SK-N-SH treated with all-trans-retinoic acid at 6 μM for 48 hours (cell line): ENCODE measurements around the gene DAD1.

ENCODE experiments used
- ATAC-seq: fragments of 200-7000 bp; cut with Tn5 transposase; 3 replicates; pipeline ENCODE4 v1.9.1; 2020; ENCODE audit warnings: mild to moderate bottlenecking, moderate library complexity
- ARNTL ChIP-seq: fragments of 450-650 bp; formaldehyde crosslinking; IDR thresholded peaks from 2 replicates; pipeline ENCODE4 v1.5.0; 2020; ENCODE audit warnings: low read depth, mild to moderate bottlenecking, moderate library complexity, borderline replicate concordance
- BACH2 ChIP-seq: fragments of 250-450 bp; sonication (Bioruptor Pico); IDR thresholded peaks from 2 replicates; pipeline ENCODE4 v1.9.0; 2021; ENCODE audit warnings: mild to moderate bottlenecking, borderline replicate concordance
- ESRRG ChIP-seq: fragments of 250-450 bp; sonication (Bioruptor Pico); IDR thresholded peaks from 2 replicates; pipeline ENCODE4 v1.6.1; 2021; ENCODE audit warnings: mild to moderate bottlenecking
- GLIS3 ChIP-seq: fragments of 250-450 bp; sonication (Bioruptor Pico); IDR thresholded peaks from 2 replicates; pipeline ENCODE4 v1.5.0; 2020; ENCODE audit warnings: mild to moderate bottlenecking, moderate library complexity
- ISL1 ChIP-seq: fragments of 250-450 bp; sonication (Bioruptor Pico); IDR thresholded peaks from 2 replicates; pipeline ENCODE4 v2.1.2; 2022; ENCODE audit warnings: mild to moderate bottlenecking, moderate library complexity
- OSR1 ChIP-seq: fragments of 250-450 bp; sonication (Bioruptor Pico); IDR thresholded peaks from 2 replicates; pipeline ENCODE4 v1.8.0; 2022; ENCODE audit warnings: moderate library complexity, mild to moderate bottlenecking, inconsistent platforms
- PATZ1 ChIP-seq: fragments of 250-450 bp; sonication (Bioruptor Pico); IDR thresholded peaks from 2 replicates; pipeline ENCODE4 v1.8.0; 2020; ENCODE audit warnings: mild to moderate bottlenecking, moderate library complexity, borderline replicate concordance
- RARB ChIP-seq: fragments of 250-450 bp; sonication (Bioruptor Pico); IDR thresholded peaks from 2 replicates; pipeline ENCODE4 v1.8.0; 2021; ENCODE audit warnings: mild to moderate bottlenecking, moderate library complexity
- TOX ChIP-seq: fragments of 250-450 bp; sonication (Bioruptor Pico); IDR thresholded peaks from 2 replicates; pipeline ENCODE4 v1.8.0; 2021; ENCODE audit warnings: mild to moderate bottlenecking, moderate library complexity, borderline replicate concordance
- TSHZ2 ChIP-seq: fragments of 250-450 bp; sonication (Bioruptor Pico); IDR thresholded peaks from 2 replicates; pipeline ENCODE4 v1.5.0; 2020; ENCODE audit warnings: mild to moderate bottlenecking, moderate library complexity
- ZC3H10 ChIP-seq: fragments of 250-450 bp; sonication (Bioruptor Pico); IDR thresholded peaks from 2 replicates; pipeline ENCODE4 v1.5.1; 2021; ENCODE audit warnings: mild to moderate bottlenecking, moderate library complexity
- ZFP3 ChIP-seq: fragments of 250-450 bp; sonication (Bioruptor Pico); IDR thresholded peaks from 2 replicates; pipeline ENCODE4 v1.5.0; 2020; ENCODE audit warnings: mild to moderate bottlenecking, moderate library complexity
- ZNF70 ChIP-seq: fragments of 450-650 bp; formaldehyde crosslinking; IDR thresholded peaks from 2 replicates; pipeline ENCODE4 v1.5.0; 2020; ENCODE audit warnings: mild to moderate bottlenecking, moderate library complexity
- ZNF8 ChIP-seq: fragments of 450-650 bp; formaldehyde crosslinking; IDR thresholded peaks from 2 replicates; pipeline ENCODE4 v1.5.0; 2020; ENCODE audit warnings: mild to moderate bottlenecking, moderate library complexity
- TF ChIP-seq, protein P1 (sequence below): fragments of 250-450 bp; sonication (Bioruptor Pico); IDR thresholded peaks from 2 replicates; pipeline ENCODE4 v1.5.1; 2021; ENCODE audit warnings: mild to moderate bottlenecking, moderate library complexity
- TF ChIP-seq, protein P2 (sequence below): fragments of 250-450 bp; sonication (Bioruptor Pico); IDR thresholded peaks from 2 replicates; pipeline ENCODE4 v1.8.0; 2021; ENCODE audit warnings: low read depth, mild to moderate bottlenecking, moderate library complexity, borderline replicate concordance

DAD1 gene

DNA sequence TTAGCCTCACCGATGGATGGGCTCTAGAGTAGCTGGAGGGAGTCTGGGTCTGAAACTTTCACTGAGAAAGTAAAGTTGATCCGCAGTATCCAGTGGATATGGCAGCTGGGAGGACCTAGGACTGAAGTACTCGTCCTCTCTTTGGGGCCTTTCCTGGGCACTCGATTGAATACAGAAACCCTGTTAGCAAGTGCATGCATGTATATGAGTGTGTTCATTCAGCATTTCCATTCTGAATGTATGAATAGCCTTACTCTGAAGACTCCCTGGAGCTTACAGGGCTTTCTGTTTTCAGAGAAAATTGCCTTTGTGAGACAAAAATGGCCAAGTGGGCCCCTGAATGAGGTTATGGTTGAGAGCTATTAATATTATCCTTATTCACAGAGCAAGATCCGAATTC is 62.8 kb downstream of the DAD1 start:
- TF ChIP-seq ARNTL (CRISPR knock-in tag): no peak
- TF ChIP-seq BACH2 (CRISPR knock-in tag): no peak
- ATAC-seq: no peak

DNA sequence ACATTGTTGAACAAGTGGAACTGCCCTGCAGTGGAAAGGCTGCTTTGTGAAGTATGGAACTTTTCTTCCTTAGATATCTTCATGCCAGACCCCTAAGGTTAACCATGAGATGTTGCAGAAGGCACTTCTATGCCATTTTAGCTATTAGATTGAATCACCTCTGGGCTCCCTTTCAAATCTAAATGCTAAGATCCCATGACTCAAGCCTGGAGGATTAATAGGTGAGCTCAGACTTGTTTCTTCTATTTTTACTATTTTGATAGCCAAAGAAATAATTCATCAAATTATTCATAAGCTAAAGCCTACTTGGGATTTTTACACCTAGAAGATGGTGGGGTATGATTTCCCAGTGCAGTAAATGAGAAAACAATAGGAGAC is 64.3 kb downstream of the DAD1 start:
- no peak for ATAC-seq
- TF ChIP-seq ARNTL (CRISPR knock-in tag): no peak
- no peak for TF ChIP-seq PATZ1
- TF ChIP-seq ZFP3 (CRISPR knock-in tag): no peak
- TF ChIP-seq TOX (CRISPR knock-in tag): no peak
- no peak for TF ChIP-seq RARB (CRISPR knock-in tag)
- TF ChIP-seq OSR1 (CRISPR knock-in tag): no peak
- TF ChIP-seq, protein P1, sequence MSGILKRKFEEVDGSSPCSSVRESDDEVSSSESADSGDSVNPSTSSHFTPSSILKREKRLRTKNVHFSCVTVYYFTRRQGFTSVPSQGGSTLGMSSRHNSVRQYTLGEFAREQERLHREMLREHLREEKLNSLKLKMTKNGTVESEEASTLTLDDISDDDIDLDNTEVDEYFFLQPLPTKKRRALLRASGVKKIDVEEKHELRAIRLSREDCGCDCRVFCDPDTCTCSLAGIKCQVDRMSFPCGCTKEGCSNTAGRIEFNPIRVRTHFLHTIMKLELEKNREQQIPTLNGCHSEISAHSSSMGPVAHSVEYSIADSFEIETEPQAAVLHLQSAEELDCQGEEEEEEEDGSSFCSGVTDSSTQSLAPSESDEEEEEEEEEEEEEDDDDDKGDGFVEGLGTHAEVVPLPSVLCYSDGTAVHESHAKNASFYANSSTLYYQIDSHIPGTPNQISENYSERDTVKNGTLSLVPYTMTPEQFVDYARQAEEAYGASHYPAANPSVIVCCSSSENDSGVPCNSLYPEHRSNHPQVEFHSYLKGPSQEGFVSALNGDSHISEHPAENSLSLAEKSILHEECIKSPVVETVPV (CRISPR knock-in tag): no peak

- no peak for ATAC-seq
- TF ChIP-seq OSR1 (CRISPR knock-in tag) (no peak), TOX (CRISPR knock-in tag) (no peak), ISL1 (CRISPR knock-in tag) (no peak), ZNF8 (CRISPR knock-in tag) (no peak), ZNF70 (CRISPR knock-in tag) (no peak), ARNTL (CRISPR knock-in tag) (no peak), TSHZ2 (CRISPR knock-in tag) (no peak), GLIS3 (CRISPR knock-in tag) (no peak), ESRRG (CRISPR knock-in tag) (no peak), ZC3H10 (CRISPR knock-in tag) (no peak), RARB (CRISPR knock-in tag) (no peak), BACH2 (CRISPR knock-in tag) (no peak), PATZ1 (no peak)
- TF ChIP-seq, protein P1 (CRISPR knock-in tag): no peak
- TF ChIP-seq, protein P2, sequence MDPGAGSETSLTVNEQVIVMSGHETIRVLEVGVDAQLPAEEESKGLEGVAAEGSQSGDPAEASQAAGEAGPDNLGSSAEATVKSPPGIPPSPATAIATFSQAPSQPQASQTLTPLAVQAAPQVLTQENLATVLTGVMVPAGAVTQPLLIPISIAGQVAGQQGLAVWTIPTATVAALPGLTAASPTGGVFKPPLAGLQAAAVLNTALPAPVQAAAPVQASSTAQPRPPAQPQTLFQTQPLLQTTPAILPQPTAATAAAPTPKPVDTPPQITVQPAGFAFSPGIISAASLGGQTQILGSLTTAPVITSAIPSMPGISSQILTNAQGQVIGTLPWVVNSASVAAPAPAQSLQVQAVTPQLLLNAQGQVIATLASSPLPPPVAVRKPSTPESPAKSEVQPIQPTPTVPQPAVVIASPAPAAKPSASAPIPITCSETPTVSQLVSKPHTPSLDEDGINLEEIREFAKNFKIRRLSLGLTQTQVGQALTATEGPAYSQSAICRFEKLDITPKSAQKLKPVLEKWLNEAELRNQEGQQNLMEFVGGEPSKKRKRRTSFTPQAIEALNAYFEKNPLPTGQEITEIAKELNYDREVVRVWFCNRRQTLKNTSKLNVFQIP (CRISPR knock-in tag): no peak
These were observed 64.8 kb downstream of the DAD1 start for GRCh38 chr14:22524115-22524783.
